Psoas muscle (tissue), 8 donors: ENCODE measurements around the gene LILRA6. TPM values are rescaled to one million over a fixed set of nuclear protein-coding genes. Genes with fewer than 3 reads are reported as not detected.
"Not testable (repeated sequence)": the region's sequence is repeated elsewhere in the genome, so short reads cannot be mapped to it uniquely, and the experiment has no call there.

Experiments
- ATAC-seq, 4 donors: fragments of 200-7000 bp; cut with Tn5 transposase; one replicate each; pipeline ENCODE4 v1.9.1; 2020; ENCODE audit warnings: moderate library complexity in 3 of 4, mild to moderate bottlenecking in 2 of 4
- DNase-seq, 2 donors: peaks; one replicate each; pipeline ENCODE4 v3.0.0-alpha.2; 2020
- H3K27ac ChIP-seq: fragments of 200-600 bp; one replicate; pipeline ENCODE4 v1.8.0; 2022
- H3K27me3 ChIP-seq, 3 donors: fragments of 200-600 bp in 1 of 3; one replicate each; pipeline versions ENCODE4 v1.6.1 to v1.8.0; 2013 to 2022; ENCODE audit warnings: low read length in 2 of 3, mild to moderate bottlenecking in 2 of 3, moderate library complexity in 1 of 3; ENCODE audit not compliant: insufficient read depth in 3 of 3
- H3K36me3 ChIP-seq, 2 donors: fragments of 200-600 bp in 1 of 2; one replicate each; pipeline versions ENCODE4 v1.6.1 to v1.8.0; 2013 to 2022; ENCODE audit warnings: low read depth in 1 of 2, mild to moderate bottlenecking in 1 of 2, moderate library complexity in 1 of 2; ENCODE audit not compliant: insufficient read depth in 1 of 2
- H3K4me1 ChIP-seq: fragments of 200-600 bp; one replicate; pipeline ENCODE4 v1.8.0; 2022
- H3K4me3 ChIP-seq: fragments of 200-600 bp; one replicate; pipeline ENCODE4 v1.8.0; 2022; ENCODE audit warnings: mild to moderate bottlenecking
- H3K9me3 ChIP-seq: fragments of 200-600 bp; one replicate; pipeline ENCODE4 v1.8.0; 2022
- WGBS, 3 donors: extraction: QIAGEN DNeasy Blood & Tissue Kit; methylation state at CpG; one replicate each; pipeline versions ENCODE4 v1.1.6 to v1.1.7; 2013; 5-methylcytosine and 5-hydroxymethylcytosine counted together
- intact Hi-C, 2 donors: fragments of 100-400 bp; cut with DNase I; formaldehyde crosslinking; loops; one replicate each; pipeline versions ENCODE4 v1.11.0 to v1.14.2; 2022
- polyA plus RNA-seq, 3 donors: library from polyadenylated mRNA; stranded (reverse); fragments of 200-250 nt; gene quantifications; one replicate each; pipeline ENCODE4 v1.2.3, GENCODE V29; 2013
- total RNA-seq, 4 donors: library from RNA; stranded (reverse); fragmentation: NEBNext Ultra II Directional in 2 of 4; extraction: Animal tissue kit (Norgen Biotek cat#: 25700) in 2 of 4; gene quantifications; one replicate each; pipeline versions ENCODE4 v1.2.1 to v1.2.4, GENCODE V29; 2021 to 2023
- TF ChIP-seq, protein P1 (sequence below): fragments of 200-600 bp; IDR thresholded peaks from one replicate; pipeline ENCODE4 v1.8.0; 2022; ENCODE audit warnings: antibody characterized with exemption
- donor health status: healthy with polysubstance abuse.
- donor health status: DM: no; HTN: no; CAD: no; lungs with moderate emphysema.
- donor health status: Bipolar disorder and iron deficiency.
- donor health status: healthy.
- donor health status: DM: yes; HTN: yes; CAD: no.
- donor health status: DM: no; HTN: no; CAD: no.
- donor health status: DM: no; HTN: no; CAD: no.
- donor health status: DM: yes; HTN: yes; CAD: no.

The LILRA6 gene
- total and polyA plus RNA-seq, 7 donors: 0.22 to 1.6 (median 0.54) TPM

DNA sequence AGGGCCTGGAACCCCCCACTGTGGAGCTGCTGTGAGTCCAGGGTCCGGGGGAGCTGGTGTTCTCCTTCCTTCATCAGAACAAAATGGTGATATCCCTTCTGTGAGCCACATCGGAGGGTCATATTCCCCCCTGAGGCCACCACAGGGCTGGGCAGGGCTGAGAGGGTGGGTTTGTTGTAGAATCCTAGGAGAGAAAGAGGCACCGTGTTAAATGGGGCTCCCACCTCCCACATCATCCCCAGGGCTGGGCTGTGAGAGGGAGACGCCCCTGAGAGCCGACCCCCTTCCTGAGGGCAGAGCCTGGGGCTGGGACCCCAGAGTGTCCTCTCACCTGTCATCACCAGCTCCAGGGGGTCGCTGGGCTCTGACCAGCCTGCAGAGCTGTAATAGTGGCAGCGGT, 20.6 kb downstream of the LILRA6 start:
- H3K4me3 ChIP-seq, H3K9me3 ChIP-seq, DNase-seq, H3K36me3 ChIP-seq, H3K4me1 ChIP-seq, H3K27ac ChIP-seq, H3K27me3 ChIP-seq: not testable (repeated sequence)
- WGBS, 3 donors: 70 to 76% (median 76%) methylated on average over 3 to 7 of the region's 7 CpGs
- intact Hi-C loops: loop anchor here in 1 of 2 donors (2.0 kb wide), 1 partner anchor 23 kb away; no protein-coding TSS in a partner anchor
- peak in 2 of 4 donors; percentile 11 to 15 for ATAC-seq

DNA sequence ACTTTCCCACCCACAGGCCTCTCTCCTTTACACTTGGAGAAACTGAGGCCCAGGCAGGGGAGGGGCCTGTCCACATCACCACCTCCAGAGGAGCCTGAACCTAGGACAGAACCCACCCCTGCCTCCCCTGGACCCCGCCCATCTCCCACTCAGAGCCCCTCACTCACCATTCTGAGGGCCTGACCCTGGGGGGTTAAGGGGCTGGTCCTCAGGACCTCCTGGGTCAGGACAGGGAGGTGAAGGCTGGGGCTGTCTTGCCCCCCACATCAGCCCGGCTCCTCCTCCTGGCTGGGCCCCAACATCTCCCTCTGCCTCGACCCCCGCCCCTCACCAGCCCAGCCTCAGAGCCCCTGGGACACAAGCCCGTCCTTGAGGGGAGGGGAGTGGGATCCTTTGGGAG, 22.9 kb downstream of the LILRA6 start:
- not testable (repeated sequence) for H3K27ac ChIP-seq, H3K36me3 ChIP-seq, DNase-seq, H3K4me1 ChIP-seq, ATAC-seq, H3K4me3 ChIP-seq, H3K9me3 ChIP-seq, H3K27me3 ChIP-seq
- 65 to 100% methylated on average over 1 to 5 of the region's 5 CpGs; no CpG with 5 or more reads in 1 of the 3 donors for WGBS, 3 donors
- intact Hi-C loops: loop anchor here in 1 of 2 donors (2.0 kb wide), 1 partner anchor 21 kb away; no protein-coding TSS in a partner anchor

DNA sequence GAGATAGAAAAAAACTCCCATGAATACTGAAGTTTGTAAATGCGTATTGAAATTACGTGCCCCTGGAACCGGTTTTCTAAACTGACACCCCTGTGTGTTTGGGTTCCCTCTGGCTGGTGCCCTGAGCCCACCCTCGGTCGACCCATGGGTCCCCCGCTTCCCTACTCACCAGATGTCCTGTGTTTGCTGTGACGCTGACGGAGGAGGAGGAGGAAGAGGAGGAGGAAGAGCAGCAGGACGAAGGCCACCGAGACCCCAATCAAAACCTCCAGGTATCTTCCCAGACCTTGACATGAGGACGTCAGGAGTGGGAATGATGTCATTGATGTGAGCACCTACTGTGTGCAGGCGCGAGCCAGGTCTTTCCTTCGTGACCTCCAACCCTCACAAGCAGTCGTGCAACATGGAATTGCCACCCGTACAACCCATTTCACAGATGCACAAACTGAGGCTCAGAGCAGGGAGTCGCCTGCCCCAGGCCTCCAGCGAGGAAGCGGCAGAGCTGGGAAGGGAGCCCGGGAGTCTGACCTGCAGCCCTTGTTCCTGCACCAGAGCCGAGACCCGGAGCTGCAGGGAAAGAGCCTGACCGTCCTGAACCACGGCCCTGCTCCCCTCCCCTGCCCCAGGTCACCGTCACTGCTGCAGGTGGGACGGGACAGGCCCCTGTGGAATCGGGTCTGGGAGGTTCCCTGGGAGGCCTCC, 23.5 kb downstream of the LILRA6 start:
- H3K36me3 ChIP-seq: no peaks in the 10 kb centered on the region
- no peaks in the 10 kb centered on the region for H3K4me1 ChIP-seq
- DNase-seq (no peak), ATAC-seq (no peak)
- intact Hi-C loops: loop anchor here in 1 of 2 donors (2.0 kb wide), 1 partner anchor 22 kb away; no protein-coding TSS in a partner anchor
- no peaks in the 10 kb centered on the region for H3K9me3 ChIP-seq
- 86 to 90% (median 88%) methylated on average over 25 to 27 of the region's 27 CpGs for whole genome bisulfite sequencing, 3 donors
- H3K27ac ChIP-seq: no peak overlapping the region
- TF ChIP-seq, protein P1, sequence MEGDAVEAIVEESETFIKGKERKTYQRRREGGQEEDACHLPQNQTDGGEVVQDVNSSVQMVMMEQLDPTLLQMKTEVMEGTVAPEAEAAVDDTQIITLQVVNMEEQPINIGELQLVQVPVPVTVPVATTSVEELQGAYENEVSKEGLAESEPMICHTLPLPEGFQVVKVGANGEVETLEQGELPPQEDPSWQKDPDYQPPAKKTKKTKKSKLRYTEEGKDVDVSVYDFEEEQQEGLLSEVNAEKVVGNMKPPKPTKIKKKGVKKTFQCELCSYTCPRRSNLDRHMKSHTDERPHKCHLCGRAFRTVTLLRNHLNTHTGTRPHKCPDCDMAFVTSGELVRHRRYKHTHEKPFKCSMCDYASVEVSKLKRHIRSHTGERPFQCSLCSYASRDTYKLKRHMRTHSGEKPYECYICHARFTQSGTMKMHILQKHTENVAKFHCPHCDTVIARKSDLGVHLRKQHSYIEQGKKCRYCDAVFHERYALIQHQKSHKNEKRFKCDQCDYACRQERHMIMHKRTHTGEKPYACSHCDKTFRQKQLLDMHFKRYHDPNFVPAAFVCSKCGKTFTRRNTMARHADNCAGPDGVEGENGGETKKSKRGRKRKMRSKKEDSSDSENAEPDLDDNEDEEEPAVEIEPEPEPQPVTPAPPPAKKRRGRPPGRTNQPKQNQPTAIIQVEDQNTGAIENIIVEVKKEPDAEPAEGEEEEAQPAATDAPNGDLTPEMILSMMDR: no peak
- H3K4me3 ChIP-seq: no peak overlapping the region
- no peaks in the 10 kb centered on the region for H3K27me3 ChIP-seq

DNA sequence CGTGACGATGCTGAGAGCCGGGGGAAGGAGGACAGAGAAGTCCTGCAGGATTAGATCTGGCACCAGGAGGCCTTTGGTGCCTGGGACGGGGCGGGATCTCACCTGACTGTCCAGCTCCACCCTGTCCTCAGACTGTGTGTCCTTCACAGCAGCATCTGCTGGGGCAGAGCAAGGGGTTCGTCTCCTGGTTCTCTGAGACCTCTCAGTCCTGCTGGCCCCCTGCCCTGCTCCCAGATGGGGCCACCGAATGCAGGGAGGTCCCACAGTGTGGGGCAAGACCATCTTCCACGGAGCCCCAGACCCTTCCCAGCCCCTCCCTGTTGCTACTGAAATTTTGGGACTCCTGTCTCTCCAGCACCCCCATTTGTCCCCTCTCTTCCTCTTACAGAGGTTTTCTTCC, 24.3 kb downstream of the LILRA6 start:
- Histone ChIP-seq H3K27me3 (no peaks in the 10 kb centered on the region), H3K27ac (no peak overlapping the region), H3K9me3 (no peaks in the 10 kb centered on the region), H3K4me1 (no peaks in the 10 kb centered on the region), H3K36me3 (no peaks in the 10 kb centered on the region), H3K4me3 (no peak overlapping the region)
- DNase-seq (no peak), ATAC-seq (no peak)
- TF ChIP-seq, protein P1: no peak
- intact Hi-C loops: loop anchor here in 1 of 2 donors (2.0 kb wide), 1 partner anchor 23 kb away; no protein-coding TSS in a partner anchor
- WGBS, 3 donors: 65 to 84% (median 68%) methylated on average over 6 to 8 of the region's 8 CpGs

DNA sequence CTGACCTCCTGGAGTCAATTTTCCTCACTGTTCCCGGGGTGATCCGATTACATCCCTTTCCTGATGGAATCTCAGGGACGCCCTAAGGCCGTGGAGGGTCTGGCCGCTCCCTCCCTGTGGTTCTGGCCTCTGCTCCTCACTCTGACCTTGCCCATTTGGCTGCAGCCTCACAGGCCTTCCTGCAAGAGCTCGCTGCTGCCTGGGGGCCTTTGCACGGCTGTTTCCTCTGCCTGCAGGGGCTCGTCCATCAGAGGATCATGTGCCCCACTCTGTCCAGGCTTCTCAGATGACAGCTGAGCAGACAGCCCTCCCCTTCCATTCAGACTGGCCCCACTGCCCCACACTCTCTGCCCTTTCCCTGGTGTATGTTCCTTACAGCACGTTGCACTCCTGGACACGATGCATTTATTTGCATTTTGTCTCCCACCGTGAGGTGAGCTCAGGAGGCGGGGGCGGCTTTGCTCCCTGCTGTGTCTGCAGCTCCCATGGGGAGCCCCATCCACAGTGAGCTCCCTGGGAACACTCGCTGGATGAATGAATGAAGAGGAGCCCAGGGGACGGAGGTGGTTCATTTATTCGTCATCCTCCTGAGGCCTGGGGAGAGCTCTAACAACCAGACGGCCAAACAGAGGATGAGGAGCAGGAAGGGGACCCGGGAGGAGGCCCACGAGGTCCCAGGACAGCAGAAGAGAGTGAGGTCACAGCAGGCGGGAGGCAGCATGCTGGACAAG, 24.9 kb downstream of the LILRA6 start:
- H3K9me3 ChIP-seq, H3K4me3 ChIP-seq, DNase-seq, H3K36me3 ChIP-seq, H3K4me1 ChIP-seq, H3K27ac ChIP-seq, H3K27me3 ChIP-seq, ATAC-seq: not testable (repeated sequence)
- intact Hi-C loops: loop anchor here in 1 of 2 donors (2.0 kb wide), 1 partner anchor 23 kb away; no protein-coding TSS in a partner anchor
- 30 to 54% (median 41%) methylated on average over 10 to 16 of the region's 20 CpGs for WGBS, 3 donors

DNA sequence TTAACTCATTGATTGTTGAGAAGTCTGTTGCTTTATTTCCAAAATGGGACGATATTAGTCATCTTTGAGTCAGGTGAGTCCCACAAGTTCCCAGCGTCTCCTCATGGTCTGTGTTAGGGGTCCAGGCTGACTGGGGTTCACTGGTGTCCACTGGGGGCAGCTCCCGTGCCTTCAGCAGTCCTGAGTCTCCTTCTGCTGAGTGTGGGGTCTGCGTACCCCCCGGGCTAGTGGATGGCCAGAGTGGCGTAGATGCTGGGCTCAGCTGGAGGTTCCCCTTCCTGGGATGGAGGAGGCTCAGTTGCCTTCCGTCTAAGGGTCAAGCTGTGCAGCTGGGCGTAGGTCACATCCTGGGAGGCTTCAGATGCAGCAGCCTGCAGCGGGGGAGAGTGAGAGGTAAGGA, 25.7 kb downstream of the LILRA6 start:
- WGBS, 3 donors: 74 to 85% (median 83%) methylated on average over 9 of the region's 9 CpGs
- DNase-seq (no peak), ATAC-seq (no peak)
- Histone ChIP-seq H3K4me3 (no peak overlapping the region), H3K9me3 (no peaks in the 10 kb centered on the region), H3K36me3 (no peaks in the 10 kb centered on the region), H3K4me1 (no peaks in the 10 kb centered on the region), H3K27me3 (no peaks in the 10 kb centered on the region), H3K27ac (no peak overlapping the region)
- intact Hi-C loops: no loop called here
- TF ChIP-seq, protein P1: no peak

DNA sequence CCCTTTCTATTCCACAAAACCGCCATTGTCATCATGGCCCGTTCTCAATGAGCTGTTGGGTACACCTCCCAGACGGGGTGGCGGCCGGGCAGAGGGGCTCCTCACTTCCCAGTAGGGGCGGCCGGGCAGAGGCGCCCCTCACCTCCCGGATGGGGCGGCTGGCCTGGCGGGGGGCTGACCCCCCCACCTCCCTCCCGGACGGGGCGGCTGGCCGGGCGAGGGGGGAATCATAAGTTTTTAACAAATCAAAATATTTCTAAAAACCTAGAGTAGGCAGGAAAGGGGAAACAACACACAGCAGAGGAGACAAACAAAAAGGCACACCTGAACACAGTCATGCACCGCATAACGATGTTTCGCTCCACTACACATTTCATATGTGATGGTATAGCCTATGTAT, 27.9 kb downstream of the LILRA6 start:
- DNase-seq, intact Hi-C loops, ATAC-seq, H3K27me3 ChIP-seq, H3K4me1 ChIP-seq, H3K27ac ChIP-seq, H3K36me3 ChIP-seq, H3K9me3 ChIP-seq, H3K4me3 ChIP-seq: not testable (repeated sequence)
- 96 to 97% (median 97%) methylated on average over 11 to 14 of the region's 19 CpGs for WGBS, 3 donors

DNA sequence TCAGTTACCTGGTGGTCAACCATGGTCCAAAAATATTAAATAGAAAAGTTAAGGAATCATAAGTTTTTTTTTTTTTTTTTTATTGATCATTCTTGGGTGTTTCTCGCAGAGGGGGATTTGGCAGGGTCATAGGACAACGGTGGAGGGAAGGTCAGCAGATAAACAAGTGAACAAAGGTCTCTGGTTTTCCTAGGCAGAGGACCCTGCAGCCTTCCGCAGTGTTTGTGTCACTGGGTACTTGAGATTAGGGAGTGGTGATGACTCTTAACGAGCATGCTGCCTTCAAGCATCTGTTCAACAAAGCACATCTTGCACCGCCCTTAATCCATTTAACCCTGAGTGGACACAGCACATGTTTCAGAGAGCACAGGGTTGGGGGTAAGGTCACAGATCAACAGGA, 28.4 kb downstream of the LILRA6 start:
- H3K9me3 ChIP-seq, H3K27me3 ChIP-seq, ATAC-seq, DNase-seq, H3K36me3 ChIP-seq, H3K27ac ChIP-seq, H3K4me3 ChIP-seq, H3K4me1 ChIP-seq, intact Hi-C loops: not testable (repeated sequence)
- WGBS, 3 donors: 64 to 100% (median 100%) methylated on average over 1 to 5 of the region's 5 CpGs
